SK-N-SH (cell line): ENCODE results near the gene HHIPL1.

ENCODE experiments used
- CHD2 ChIP-seq: fragments of 150-350 bp; IDR thresholded peaks from 2 replicates; pipeline ENCODE4 v1.6.1; 2018; ENCODE audit warnings: low read length; ENCODE audit not compliant: partially characterized antibody
- CTCF ChIP-seq: fragments of 200-600 bp; sonication (generic); IDR thresholded peaks from 2 replicates; pipeline ENCODE4 v1.6.1; 2017; ENCODE audit warnings: antibody characterized with exemption, mild to moderate bottlenecking, moderate library complexity
- RAD21 ChIP-seq: IDR thresholded peaks from 2 replicates; pipeline ENCODE4 v1.6.1; 2012; ENCODE audit warnings: mild to moderate bottlenecking, low read length
- USF2 ChIP-seq: fragments of 150-350 bp; IDR thresholded peaks from 2 replicates; pipeline ENCODE4 v1.6.1; 2017; ENCODE audit warnings: antibody characterized with exemption, low read length, low read depth, borderline replicate concordance

GRCh38 chr14:99667821-99668220 lies 22.9 kb downstream of the HHIPL1 start:
- TF ChIP-seq CHD2 (no peak), RAD21 (no peak), USF2 (no peak), CTCF (no peak)
